Memory B cell (primary cell): ENCODE data around the gene PLD5.
"Not testable (repeated sequence)": the region's sequence is repeated elsewhere in the genome, so short reads cannot be mapped to it uniquely, and the experiment has no call there.

Experiments
- ATAC-seq: fragments of 150-1000 bp; cut with Tn5 transposase; 2 replicates; pipeline ENCODE4 v1.10.0; 2021; ENCODE audit warnings: low read depth, mild to moderate bottlenecking, moderate library complexity
- DNase-seq, 2 donors: peaks; one replicate each; pipeline ENCODE4 v3.0.0; 2022; ENCODE audit warnings: low spot score in 2 of 2
- H3K27ac Mint-ChIP-seq: one replicate; pipeline ENCODE4 v1.8.0; 2022; ENCODE audit warnings: mild to moderate bottlenecking, moderate library complexity, mixed read lengths
- H3K27me3 Mint-ChIP-seq: one replicate; pipeline ENCODE4 v1.8.0; 2022; ENCODE audit warnings: mixed read lengths
- H3K36me3 Mint-ChIP-seq: one replicate; pipeline ENCODE4 v1.8.0; 2022; ENCODE audit warnings: mild to moderate bottlenecking, mixed read lengths
- H3K4me1 Mint-ChIP-seq: one replicate; pipeline ENCODE4 v1.8.0; 2022; ENCODE audit warnings: mixed read lengths
- H3K4me3 Mint-ChIP-seq: one replicate; pipeline ENCODE4 v1.8.0; 2022; ENCODE audit warnings: mild to moderate bottlenecking, moderate library complexity, mixed read lengths
- H3K9me3 Mint-ChIP-seq: one replicate; pipeline ENCODE4 v1.8.0; 2022; ENCODE audit warnings: mixed read lengths

Gene PLD5

DNA sequence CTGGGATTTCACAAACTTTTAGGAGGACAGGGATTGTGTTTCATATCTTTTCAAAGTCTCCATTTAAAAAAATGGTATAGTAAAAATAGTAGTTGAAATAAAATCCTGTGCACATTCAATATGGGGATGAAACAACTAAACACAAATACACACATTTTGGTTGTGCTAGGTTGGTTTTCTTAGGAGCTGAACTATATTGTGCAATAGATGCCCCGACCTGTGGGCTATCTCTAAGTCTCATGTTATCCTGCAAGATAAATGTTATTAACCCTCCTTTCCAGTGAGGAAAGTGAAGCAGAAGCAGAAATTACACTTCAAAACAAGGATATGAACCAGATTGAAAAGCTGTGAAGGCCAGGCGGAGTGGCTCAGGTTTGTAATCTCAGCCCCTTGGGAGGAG is 1.3 kb upstream of the PLD5 start:
- Mint-ChIP-seq H3K27ac (no peak overlapping the region), H3K9me3 (peaks cover 1% of the 10 kb centered on the region), H3K4me3 (peak overlapping the region; percentile 72), H3K36me3 (no peaks in the 10 kb centered on the region), H3K4me1 (peaks cover 17% of the 10 kb centered on the region), H3K27me3 (peaks cover 15% of the 10 kb centered on the region)
- DNase-seq (no peak), ATAC-seq (no peak)

- ATAC-seq = no peak
- H3K4me1 Mint-ChIP-seq = peaks cover 17% of the 10 kb centered on the region
- peaks cover 15% of the 10 kb centered on the region for H3K27me3 Mint-ChIP-seq
- peak overlapping the region; percentile 72 for H3K4me3 Mint-ChIP-seq
- no peak overlapping the region for H3K27ac Mint-ChIP-seq
- H3K36me3 Mint-ChIP-seq = no peaks in the 10 kb centered on the region
- no peak for DNase-seq
- peaks cover 1% of the 10 kb centered on the region for H3K9me3 Mint-ChIP-seq
These were observed 844 bp upstream of the PLD5 start for GRCh38 chr1:242525360-242525722.

DNA sequence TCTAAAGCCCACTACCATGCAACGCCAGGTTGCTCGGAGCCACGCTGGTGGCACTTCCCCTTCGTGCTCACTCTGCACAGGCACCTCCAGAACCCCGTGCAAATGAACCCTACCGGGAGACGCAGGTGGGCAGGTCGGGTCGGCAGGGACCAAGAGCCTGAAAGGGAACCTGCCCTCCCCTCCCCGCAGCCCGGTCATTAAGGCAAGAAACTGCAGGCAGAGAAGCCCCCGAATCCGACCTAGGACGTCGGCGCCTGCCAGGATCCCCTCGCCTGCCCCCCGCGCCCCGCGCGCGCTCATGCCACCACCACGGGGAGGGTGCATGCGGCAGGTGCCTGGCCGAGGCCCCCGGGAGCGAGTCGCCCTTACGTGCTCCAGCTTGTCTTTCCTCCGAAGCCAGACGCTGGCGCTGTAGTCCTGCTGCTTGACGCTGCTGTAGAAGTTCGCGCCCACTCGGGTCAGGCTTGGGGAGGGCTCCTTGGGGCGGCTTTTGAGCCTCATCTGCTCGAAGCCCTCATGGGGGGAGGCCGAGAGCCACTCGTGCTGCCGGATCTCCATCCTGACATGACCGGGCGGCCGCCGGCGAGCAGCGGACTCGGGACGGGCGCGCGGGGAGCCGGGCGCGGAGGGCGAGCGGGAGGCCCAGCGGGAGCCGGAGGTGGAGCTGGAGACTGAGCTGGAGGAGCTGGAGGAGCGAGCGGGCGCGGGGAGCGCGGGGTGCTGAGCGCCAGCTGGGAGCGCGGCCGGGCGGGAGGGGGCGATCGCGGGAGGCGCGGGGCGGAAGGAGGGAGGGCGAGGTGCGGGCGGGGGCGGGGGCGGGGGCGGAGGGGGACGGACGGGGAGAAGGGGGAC is 552 bp downstream of the PLD5 start:
- H3K36me3 Mint-ChIP-seq = no peaks in the 10 kb centered on the region

DNA sequence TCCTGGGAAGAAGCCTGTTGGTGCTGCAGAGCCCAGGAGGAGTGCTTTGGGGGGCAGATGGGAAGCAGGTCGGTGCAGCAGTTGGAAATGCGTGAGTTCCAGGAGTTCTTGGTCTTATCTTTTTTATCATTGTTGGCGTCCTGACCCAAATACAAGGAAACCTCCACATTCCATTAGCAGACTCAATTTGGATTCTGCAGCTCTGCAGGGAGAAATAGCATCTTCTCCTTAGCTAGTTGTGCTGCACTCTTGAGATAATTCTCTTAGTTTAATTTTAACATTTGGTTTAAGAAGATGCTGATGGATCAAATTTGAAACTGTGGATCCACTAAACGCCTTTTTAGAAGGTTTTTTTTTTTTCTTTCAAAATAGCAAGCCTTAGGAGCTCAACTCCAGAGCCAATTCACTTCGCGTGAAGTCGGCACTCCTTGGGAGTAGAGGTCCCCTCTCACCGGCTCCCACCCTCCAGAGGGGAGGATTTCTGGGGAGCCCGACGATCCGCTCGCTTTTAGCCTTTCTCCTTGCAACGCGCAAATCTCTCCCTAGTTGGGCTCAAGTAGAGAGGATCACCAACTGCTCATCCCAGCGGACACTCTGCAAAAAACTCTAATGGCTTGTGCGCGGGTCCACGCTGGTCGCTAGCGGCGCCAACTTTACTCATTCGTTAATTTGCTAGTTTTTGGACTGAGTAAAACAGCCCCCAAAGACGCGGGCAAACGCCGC is 1.3 kb downstream of the PLD5 start:
- Mint-ChIP-seq H3K4me1 (peaks cover 17% of the 10 kb centered on the region), H3K36me3 (no peaks in the 10 kb centered on the region), H3K27me3 (peaks cover 15% of the 10 kb centered on the region), H3K9me3 (no peaks in the 10 kb centered on the region), H3K4me3 (peak overlapping the region; percentile 75), H3K27ac (no peak overlapping the region)
- DNase-seq = no peak
- ATAC-seq = no peak

More for the DNA sequence above, 552 bp downstream of the PLD5 start:
- Mint-ChIP-seq H3K4me1 (peaks cover 17% of the 10 kb centered on the region), H3K9me3 (no peaks in the 10 kb centered on the region), H3K27me3 (peaks cover 16% of the 10 kb centered on the region), H3K27ac (no peak overlapping the region), H3K4me3 (peak overlapping the region; percentile 75)
- DNase-seq (peak; percentile 5 to 27), ATAC-seq (peak; percentile 59)

DNA sequence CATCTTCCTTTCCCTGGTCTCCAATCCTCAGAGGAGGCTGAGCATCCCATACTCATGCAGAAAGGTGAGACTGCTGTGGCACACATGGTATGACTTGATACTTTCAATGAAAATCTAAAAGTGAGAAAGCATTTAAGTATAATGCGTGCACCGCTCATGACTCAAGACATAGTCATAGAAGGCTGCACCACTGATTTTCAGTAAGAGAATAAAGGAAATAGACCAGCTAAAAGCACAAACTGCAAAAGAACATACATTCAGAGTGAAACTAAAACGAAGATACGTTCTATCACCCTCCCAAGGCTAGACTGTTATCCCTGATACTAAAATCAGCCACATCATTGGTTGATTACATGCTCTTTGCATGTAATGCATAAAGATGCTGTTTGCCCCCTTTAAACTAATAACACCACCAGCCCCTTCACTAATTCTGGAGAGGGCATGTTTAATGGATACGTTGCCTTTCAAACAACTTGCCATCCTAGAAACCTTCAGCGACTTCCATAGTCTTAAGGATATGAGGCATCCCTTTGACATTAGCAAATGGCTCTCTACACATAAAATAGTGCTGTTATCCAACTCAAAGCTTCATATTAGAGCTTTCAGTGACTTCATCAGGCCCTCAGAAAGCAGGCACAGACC is 2.1 kb downstream of the PLD5 start:
- no peaks in the 10 kb centered on the region for H3K36me3 Mint-ChIP-seq
- no peak overlapping the region for H3K27ac Mint-ChIP-seq
- H3K9me3 Mint-ChIP-seq = no peaks in the 10 kb centered on the region
- H3K27me3 Mint-ChIP-seq = peaks cover 15% of the 10 kb centered on the region
- ATAC-seq (no peak), DNase-seq (no peak)
- peaks cover 17% of the 10 kb centered on the region for H3K4me1 Mint-ChIP-seq
- no peak overlapping the region for H3K4me3 Mint-ChIP-seq

GRCh38 chr1:242515555-242515954 is 8.9 kb downstream of the PLD5 start:
- Mint-ChIP-seq H3K4me1 (no peaks in the 10 kb centered on the region), H3K36me3 (no peaks in the 10 kb centered on the region), H3K27me3 (peaks cover 6% of the 10 kb centered on the region), H3K27ac (no peak overlapping the region), H3K9me3 (peaks cover 4% of the 10 kb centered on the region), H3K4me3 (no peak overlapping the region)
- DNase-seq (no peak), ATAC-seq (no peak)

DNA sequence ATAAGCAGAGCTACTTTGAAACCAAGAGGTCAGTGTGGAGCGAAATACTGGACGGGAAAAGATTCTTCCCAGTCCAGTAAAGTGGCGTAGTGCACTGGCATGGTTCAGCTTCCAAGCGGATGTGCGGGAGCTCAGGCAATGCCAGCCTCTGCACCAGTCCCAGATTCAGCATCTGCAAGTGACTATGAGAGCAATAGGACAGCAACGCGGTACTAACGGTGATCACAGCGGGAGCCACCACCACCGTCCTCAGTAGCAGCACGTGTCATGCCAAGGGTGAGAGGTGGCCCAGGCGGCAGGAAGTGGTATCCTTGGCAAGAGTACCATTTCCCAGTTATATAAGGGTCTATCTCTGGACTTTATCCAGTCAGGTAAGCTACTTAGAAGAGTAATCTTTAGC is 17.8 kb downstream of the PLD5 start:
- H3K27me3 Mint-ChIP-seq = peaks cover 8% of the 10 kb centered on the region

GRCh38 chr1:242489545-242489944 is 35.0 kb downstream of the PLD5 start:
- peaks cover 5% of the 10 kb centered on the region for H3K27me3 Mint-ChIP-seq
- H3K4me3 Mint-ChIP-seq = no peak overlapping the region
- DNase-seq (no peak), ATAC-seq (no peak)
- H3K4me1 Mint-ChIP-seq = no peaks in the 10 kb centered on the region
- H3K36me3 Mint-ChIP-seq = peaks cover 2% of the 10 kb centered on the region
- H3K27ac Mint-ChIP-seq = no peak overlapping the region
- peaks cover 6% of the 10 kb centered on the region for H3K9me3 Mint-ChIP-seq

More for the DNA sequence above, 17.8 kb downstream of the PLD5 start:
- Mint-ChIP-seq H3K36me3 (no peaks in the 10 kb centered on the region), H3K4me1 (no peaks in the 10 kb centered on the region), H3K4me3 (no peak overlapping the region), H3K9me3 (no peaks in the 10 kb centered on the region), H3K27ac (no peak overlapping the region)
- DNase-seq = no peak
- no peak for ATAC-seq

DNA sequence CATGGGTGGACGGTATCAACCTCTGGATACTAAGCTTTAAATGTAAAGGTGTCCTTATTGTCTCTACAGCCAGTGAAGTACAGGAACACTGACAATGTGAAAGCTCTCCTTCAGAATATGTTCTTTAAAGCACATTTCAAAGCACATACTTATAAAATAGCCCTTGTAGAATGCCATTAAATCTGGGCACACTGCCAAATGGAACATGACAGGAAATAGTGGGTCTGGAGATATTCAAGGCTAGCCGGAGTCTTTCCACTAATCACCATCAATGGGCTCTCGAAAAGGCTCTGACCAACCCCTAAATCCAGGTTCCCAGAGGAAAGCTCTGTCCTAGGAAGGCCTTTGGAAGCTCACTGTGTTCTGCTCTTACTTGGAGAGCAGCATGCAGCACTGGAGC is 46.6 kb downstream of the PLD5 start:
- Mint-ChIP-seq H3K9me3 (peaks cover 3% of the 10 kb centered on the region), H3K4me1 (no peaks in the 10 kb centered on the region), H3K36me3 (no peaks in the 10 kb centered on the region), H3K27me3 (peaks cover 4% of the 10 kb centered on the region), H3K27ac (no peak overlapping the region), H3K4me3 (no peak overlapping the region)
- ATAC-seq (no peak), DNase-seq (no peak)

DNA sequence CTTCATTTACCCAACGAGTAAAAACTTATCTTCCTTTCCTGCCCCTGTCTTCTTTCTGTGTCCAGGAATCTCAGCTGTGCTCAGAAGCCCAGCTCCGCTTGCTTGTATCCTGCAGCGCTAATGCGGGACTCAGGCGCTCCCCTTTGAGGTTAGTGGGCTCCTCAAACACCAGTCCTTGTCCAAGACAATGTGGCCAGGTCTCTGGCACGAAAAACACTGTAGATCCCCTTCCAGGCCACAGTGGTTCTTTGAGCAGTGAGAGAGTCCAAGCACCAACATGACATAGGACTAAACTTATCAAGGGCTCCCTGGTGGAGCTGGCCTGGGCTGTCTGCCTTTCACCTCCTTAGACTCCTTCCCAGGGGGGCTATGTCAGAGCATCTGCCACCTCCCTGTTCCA is 53.7 kb downstream of the PLD5 start:
- no peak overlapping the region for H3K27ac Mint-ChIP-seq
- peaks cover 3% of the 10 kb centered on the region for H3K9me3 Mint-ChIP-seq
- no peaks in the 10 kb centered on the region for H3K36me3 Mint-ChIP-seq
- ATAC-seq (no peak), DNase-seq (no peak)
- H3K4me3 Mint-ChIP-seq = no peak overlapping the region
- no peaks in the 10 kb centered on the region for H3K4me1 Mint-ChIP-seq
- H3K27me3 Mint-ChIP-seq = peaks cover 2% of the 10 kb centered on the region

DNA sequence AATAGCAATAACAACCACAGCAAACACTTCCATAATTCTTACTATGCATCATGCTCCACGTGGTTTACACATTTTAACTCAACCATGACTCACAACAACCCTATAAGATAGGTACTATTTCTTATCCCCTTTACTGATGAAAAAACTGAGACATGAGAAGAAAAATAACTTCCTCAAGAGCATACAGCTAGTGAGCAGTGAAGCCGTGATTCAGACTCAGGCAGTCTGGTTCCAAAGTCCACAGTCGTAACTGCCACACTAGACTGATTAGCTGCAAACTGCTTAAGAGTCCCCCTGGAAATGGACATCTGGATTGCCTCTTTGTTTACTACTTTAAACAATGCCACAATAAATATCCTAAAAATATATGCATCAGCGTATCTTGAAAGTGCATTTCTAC is 55.7 kb downstream of the PLD5 start:
- Mint-ChIP-seq H3K4me1 (no peaks in the 10 kb centered on the region), H3K4me3 (no peak overlapping the region), H3K9me3 (no peaks in the 10 kb centered on the region), H3K27ac (no peak overlapping the region), H3K27me3 (peaks cover 5% of the 10 kb centered on the region), H3K36me3 (no peaks in the 10 kb centered on the region)
- no peak for DNase-seq
- no peak for ATAC-seq

- Mint-ChIP-seq H3K27me3 (peaks cover 5% of the 10 kb centered on the region), H3K36me3 (no peaks in the 10 kb centered on the region), H3K9me3 (no peaks in the 10 kb centered on the region), H3K4me3 (no peak overlapping the region), H3K27ac (no peak overlapping the region), H3K4me1 (no peaks in the 10 kb centered on the region)
- DNase-seq (peak; percentile 11 to 34), ATAC-seq (no peak)
These were observed 56.8 kb downstream of the PLD5 start for GRCh38 chr1:242467556-242468145.

DNA sequence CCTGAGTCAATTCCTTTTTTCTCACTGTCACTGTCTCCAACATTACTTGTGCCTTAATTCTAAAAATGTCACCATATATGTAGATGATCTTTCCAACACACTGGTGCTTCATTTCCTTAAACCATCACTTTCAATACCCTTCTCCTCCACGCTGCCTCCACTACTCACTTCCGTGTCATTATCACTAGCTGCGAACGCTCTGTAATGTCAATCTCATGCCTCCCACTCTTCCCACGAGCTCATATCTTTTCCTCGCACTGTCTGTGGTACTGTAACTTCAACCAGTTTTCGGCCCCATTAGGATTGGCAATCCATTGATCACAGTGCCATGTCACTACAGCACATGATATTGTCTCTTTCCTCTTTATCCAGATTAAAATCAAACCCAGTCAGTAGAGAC is 61.6 kb downstream of the PLD5 start:
- Mint-ChIP-seq H3K9me3 (no peaks in the 10 kb centered on the region), H3K27ac (no peak overlapping the region), H3K4me1 (no peaks in the 10 kb centered on the region), H3K27me3 (peaks cover 4% of the 10 kb centered on the region), H3K4me3 (no peak overlapping the region), H3K36me3 (no peaks in the 10 kb centered on the region)
- ATAC-seq (no peak), DNase-seq (no peak)

GRCh38 chr1:242459740-242460139 is 64.8 kb downstream of the PLD5 start:
- DNase-seq, H3K27me3 Mint-ChIP-seq, H3K27ac Mint-ChIP-seq, H3K4me3 Mint-ChIP-seq, H3K9me3 Mint-ChIP-seq, H3K4me1 Mint-ChIP-seq, H3K36me3 Mint-ChIP-seq, ATAC-seq: not testable (repeated sequence)
